HUES64 (cell line): Measurements from ENCODE around the gene ANKEF1. TPM values are rescaled to one million over a fixed set of nuclear protein-coding genes. Genes with fewer than 3 reads are reported as not detected.

Source experiments
- H3K27ac ChIP-seq: 2 replicates; pipeline ENCODE4 v1.7.0; 2013; ENCODE audit warnings: low read depth, low read length, inconsistent platforms
- H3K27me3 ChIP-seq: 2 replicates; pipeline ENCODE4 v1.6.1; 2013; ENCODE audit warnings: mild to moderate bottlenecking, low read length; ENCODE audit not compliant: insufficient read depth
- H3K36me3 ChIP-seq: 2 replicates; pipeline ENCODE4 v1.6.1; 2013; ENCODE audit warnings: mild to moderate bottlenecking, low read length; ENCODE audit not compliant: insufficient read depth
- H3K4me1 ChIP-seq: 2 replicates; pipeline ENCODE4 v1.6.1; 2013; ENCODE audit warnings: mild to moderate bottlenecking, low read length, moderate library complexity; ENCODE audit not compliant: insufficient read depth
- H3K4me3 ChIP-seq: 2 replicates; pipeline ENCODE4 v1.5.1; 2013; ENCODE audit warnings: mild to moderate bottlenecking, low read length, moderate library complexity
- H3K9ac ChIP-seq: 2 replicates; pipeline ENCODE4 v1.6.1; 2013; ENCODE audit warnings: mild to moderate bottlenecking, low read depth, low read length
- H3K9me3 ChIP-seq: 2 replicates; pipeline ENCODE4 v1.6.1; 2013; ENCODE audit warnings: low read depth, low read length; ENCODE audit not compliant: insufficient read depth
- WGBS: fragments of 150-250, 120-280 bp; methylation state at CpG from one replicate; pipeline ENCODE4 v1.1.7; 2013; ENCODE audit warnings: missing lambda C conversion rate; 5-methylcytosine and 5-hydroxymethylcytosine counted together
- polyA plus RNA-seq, 2 experiments: library from polyadenylated mRNA; stranded (reverse); fragments of 50-300 nt; gene quantifications; one replicate each; pipeline ENCODE4 v1.2.3, GENCODE V29; 2013

Gene ANKEF1
- 5.7 TPM for polyA plus RNA-seq (2013, experiment 1 of 2)
- 5.1 TPM for polyA plus RNA-seq (2013, experiment 2 of 2)

DNA sequence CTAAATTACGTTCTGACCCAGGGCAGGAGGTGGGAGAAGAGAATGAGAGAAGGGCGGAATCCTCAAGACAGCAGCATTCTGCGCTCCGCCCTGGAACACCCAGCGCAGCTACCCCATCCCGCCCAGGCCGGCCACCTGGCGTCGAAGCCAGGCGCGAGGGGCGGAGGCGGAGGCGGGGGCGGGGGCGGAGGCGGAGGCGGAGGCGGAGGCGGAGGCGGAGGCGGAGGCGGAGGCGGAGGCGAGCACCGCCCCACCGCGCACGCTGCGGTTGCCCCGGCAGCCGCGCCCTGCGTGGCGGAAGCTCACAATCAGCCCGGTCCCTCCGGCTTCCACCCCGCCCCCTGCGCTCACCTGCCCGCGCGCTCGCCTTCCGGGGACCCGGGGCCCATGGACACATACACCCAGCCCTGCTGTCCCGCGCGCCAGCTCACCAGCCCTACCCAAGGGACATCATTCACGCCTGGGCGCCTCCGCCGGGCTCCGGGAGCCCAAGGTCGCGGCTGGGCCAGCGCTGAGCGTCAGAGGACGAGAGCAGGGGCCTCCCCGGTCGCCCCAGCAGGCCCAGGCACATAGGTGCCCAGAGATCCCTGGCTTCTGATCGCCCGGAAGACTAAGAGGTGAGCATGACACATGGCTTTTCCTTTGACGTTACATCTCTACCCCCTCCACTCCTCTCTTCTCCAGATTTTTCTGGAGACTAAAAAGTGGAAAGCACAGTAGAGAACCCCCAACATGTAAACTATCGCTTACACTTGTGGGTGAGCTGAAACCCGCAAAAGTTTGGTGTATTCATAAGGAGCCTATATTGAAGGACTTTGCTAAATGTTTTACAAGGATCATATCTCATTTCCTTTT, at the start of gene ANKEF1:
ANKEF1 (plus strand) TSS at position 271 of the 855 bp plus-strand sequence. CDS start 3,315 bp downstream, outside the sequence.
- Histone ChIP-seq H3K4me3 (peak within 1 kb of the TSS; percentile 66), H3K9ac (peak within 1 kb of the TSS; percentile 71), H3K9me3 (no peaks in the 10 kb centered on the region), H3K36me3 (peaks cover 12% of the 10 kb centered on the region; the same call in 1 of the 2 replicates), H3K27ac (no peak within 1 kb of the TSS), H3K27me3 (peaks cover 8% of the 10 kb centered on the region; the same call in 1 of the 2 replicates), H3K4me1 (no peaks in the 10 kb centered on the region)
- WGBS: 3% methylated on average over 65 of the region's 65 CpGs

DNA sequence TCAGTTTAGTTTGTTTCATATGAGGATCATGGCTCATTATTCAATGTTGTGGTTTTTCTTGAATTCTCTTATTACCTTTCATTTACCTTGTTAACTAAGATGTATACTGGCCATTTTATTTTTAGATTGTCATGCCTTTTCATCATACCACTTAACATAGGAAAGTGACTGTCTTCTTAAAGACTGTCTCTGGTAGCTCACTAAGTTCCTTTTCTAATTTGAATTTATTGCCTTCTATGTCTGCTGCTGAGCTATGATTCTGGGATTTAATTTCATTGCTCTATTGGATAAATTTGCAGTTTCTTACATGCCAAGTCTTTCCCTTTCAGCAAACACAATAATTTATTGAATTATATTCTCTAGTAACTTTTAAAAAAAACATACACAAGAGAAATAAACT, 49.5 kb upstream of the ANKEF1 start:
- no peak overlapping the region for H3K4me3 ChIP-seq
- no peaks in the 10 kb centered on the region for H3K36me3 ChIP-seq
- no peak overlapping the region for H3K9ac ChIP-seq
- H3K27me3 ChIP-seq: no peaks in the 10 kb centered on the region
- H3K9me3 ChIP-seq: no peaks in the 10 kb centered on the region
- no peak overlapping the region for H3K27ac ChIP-seq
- H3K4me1 ChIP-seq: peaks cover 8% of the 10 kb centered on the region

DNA sequence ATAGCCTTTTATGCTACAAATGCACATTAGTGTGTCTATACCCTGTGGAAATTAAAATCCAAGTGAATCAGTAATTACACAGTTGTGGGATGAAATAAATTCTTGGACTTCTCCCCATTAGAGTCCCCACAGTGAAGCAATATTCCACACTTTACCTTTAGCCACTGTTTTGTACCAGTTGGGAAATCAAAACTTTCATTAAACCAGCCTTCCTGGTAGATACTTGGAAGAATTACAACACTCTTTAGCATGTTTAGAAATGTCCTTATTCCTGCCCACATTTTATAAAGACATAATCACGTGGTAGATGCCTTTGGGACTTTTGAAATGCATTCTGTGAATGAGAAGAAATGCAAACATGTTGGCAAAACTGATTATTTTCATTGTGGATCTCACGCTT, 49.0 kb upstream of the ANKEF1 start:
- Histone ChIP-seq H3K4me3 (no peak overlapping the region), H3K9ac (no peak overlapping the region), H3K9me3 (no peaks in the 10 kb centered on the region), H3K36me3 (no peaks in the 10 kb centered on the region), H3K27ac (no peak overlapping the region), H3K27me3 (no peaks in the 10 kb centered on the region), H3K4me1 (peaks cover 8% of the 10 kb centered on the region)
- WGBS: 86% methylated on average over 2 of the region's 2 CpGs

GRCh38 chr20:9989066-9989724, 45.6 kb upstream of the ANKEF1 start:
- no peaks in the 10 kb centered on the region for H3K27me3 ChIP-seq
- H3K4me1 ChIP-seq: no peaks in the 10 kb centered on the region
- H3K36me3 ChIP-seq: no peaks in the 10 kb centered on the region
- no peak overlapping the region for H3K9ac ChIP-seq
- no peak overlapping the region for H3K4me3 ChIP-seq
- no peak overlapping the region for H3K27ac ChIP-seq
- WGBS: 97% methylated on average over 1 of the region's 1 CpG
- H3K9me3 ChIP-seq: no peaks in the 10 kb centered on the region

GRCh38 chr20:9993137-9993536, 41.6 kb upstream of the ANKEF1 start:
- Histone ChIP-seq H3K27me3 (no peaks in the 10 kb centered on the region), H3K36me3 (no peaks in the 10 kb centered on the region), H3K27ac (no peak overlapping the region), H3K9ac (no peak overlapping the region), H3K4me3 (no peak overlapping the region), H3K9me3 (no peaks in the 10 kb centered on the region), H3K4me1 (no peaks in the 10 kb centered on the region)
- 89% methylated on average over 4 of the region's 4 CpGs for WGBS

DNA sequence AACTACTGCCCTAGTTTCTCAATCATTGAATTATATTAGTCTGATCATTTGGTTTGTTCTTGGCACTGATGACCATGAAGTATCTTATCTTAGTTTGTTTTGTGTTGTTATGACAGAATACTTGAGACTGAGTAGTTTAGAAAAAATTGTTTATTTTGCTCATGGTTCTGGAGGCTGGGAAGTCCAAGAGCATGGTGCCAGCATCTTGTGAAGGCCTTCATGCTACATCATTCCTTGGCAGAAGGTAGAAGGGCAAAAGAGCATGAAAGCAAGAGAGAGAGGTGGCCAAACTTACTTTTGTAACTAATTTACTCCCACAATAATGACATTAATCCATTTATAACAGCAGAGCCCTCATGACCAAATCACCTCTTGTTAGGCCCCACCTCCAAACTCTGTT, 40.1 kb upstream of the ANKEF1 start:
- Histone ChIP-seq H3K27ac (no peak overlapping the region), H3K27me3 (no peaks in the 10 kb centered on the region), H3K4me1 (no peaks in the 10 kb centered on the region), H3K4me3 (no peak overlapping the region), H3K36me3 (no peaks in the 10 kb centered on the region), H3K9ac (no peak overlapping the region), H3K9me3 (no peaks in the 10 kb centered on the region)

- no peaks in the 10 kb centered on the region for H3K9me3 ChIP-seq
- H3K36me3 ChIP-seq: no peaks in the 10 kb centered on the region
- H3K27me3 ChIP-seq: no peaks in the 10 kb centered on the region
- H3K4me1 ChIP-seq: no peaks in the 10 kb centered on the region
- WGBS: 91% methylated on average over 2 of the region's 3 CpGs
- H3K27ac ChIP-seq: no peak overlapping the region
- H3K9ac ChIP-seq: no peak overlapping the region
- no peak overlapping the region for H3K4me3 ChIP-seq
Observed at GRCh38 chr20:9995510-9996272, 39.1 kb upstream of the ANKEF1 start.

DNA sequence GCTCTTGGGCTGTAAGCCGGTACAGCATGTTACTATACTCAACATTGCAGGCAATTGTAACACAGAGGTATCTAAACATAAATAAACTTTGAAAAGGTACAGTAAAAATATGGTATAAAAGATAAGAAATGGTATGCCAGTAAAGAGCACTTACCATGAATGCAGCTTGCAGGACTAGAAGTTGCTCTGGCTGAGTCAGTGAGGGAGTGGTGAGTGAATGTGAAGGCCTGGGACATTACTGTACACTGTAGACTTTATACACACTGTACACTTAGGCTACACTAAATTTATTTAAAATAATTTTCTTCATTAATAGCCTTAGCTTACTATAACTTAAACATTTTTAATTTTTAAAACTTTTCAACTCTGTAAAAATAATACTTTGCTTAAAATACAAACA, 37.8 kb upstream of the ANKEF1 start:
- Histone ChIP-seq H3K9me3 (no peaks in the 10 kb centered on the region), H3K4me1 (no peaks in the 10 kb centered on the region), H3K27ac (no peak overlapping the region), H3K27me3 (no peaks in the 10 kb centered on the region), H3K36me3 (no peaks in the 10 kb centered on the region), H3K9ac (no peak overlapping the region), H3K4me3 (no peak overlapping the region)
- WGBS: 100% methylated on average over 1 of the region's 1 CpG

DNA sequence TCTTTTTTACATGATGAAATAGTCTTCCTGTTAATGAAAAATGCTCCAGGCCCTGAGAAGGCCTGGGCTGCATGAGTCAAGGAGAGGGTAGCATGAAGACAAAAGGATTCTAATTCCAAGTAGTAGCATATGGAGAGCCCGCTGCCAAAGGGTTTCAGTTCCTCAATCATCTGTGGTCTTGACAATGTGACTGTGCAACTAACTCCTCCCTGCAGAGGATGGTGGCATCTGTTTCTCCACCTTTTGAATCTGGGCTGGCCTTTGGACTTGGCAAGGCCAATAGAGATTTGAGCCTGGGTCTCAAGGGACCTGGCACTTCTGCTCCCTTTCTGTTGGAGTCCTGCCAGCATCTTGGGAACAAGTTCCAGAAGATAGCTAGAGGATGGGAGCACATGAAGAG, 35.1 kb upstream of the ANKEF1 start:
- Histone ChIP-seq H3K27ac (no peak overlapping the region), H3K36me3 (no peaks in the 10 kb centered on the region), H3K4me3 (no peak overlapping the region), H3K4me1 (no peaks in the 10 kb centered on the region), H3K27me3 (no peaks in the 10 kb centered on the region), H3K9me3 (no peaks in the 10 kb centered on the region), H3K9ac (no peak overlapping the region)
- WGBS: 98% methylated on average over 1 of the region's 1 CpG

DNA sequence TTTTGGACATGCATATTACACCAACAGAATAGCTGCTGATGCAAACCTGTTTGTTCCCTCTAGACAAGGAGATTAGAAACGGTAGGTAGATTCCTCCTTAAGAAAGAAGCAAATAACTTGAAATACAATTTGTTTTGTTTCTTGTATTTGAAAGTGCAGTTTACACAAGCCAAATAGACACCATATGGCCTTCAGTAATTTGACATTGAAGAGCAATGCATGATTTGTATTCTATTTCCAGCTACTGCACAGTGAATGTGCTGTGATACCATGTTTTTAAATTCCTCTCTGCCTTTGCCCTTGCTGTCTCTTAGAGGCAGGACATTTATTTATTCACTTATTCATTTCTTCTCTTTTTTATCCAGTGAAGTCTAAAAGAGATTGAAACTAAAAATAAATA, 31.9 kb upstream of the ANKEF1 start:
- Histone ChIP-seq H3K9ac (no peak overlapping the region), H3K27ac (no peak overlapping the region), H3K4me1 (peaks cover 21% of the 10 kb centered on the region), H3K4me3 (no peak overlapping the region), H3K9me3 (no peaks in the 10 kb centered on the region), H3K36me3 (no peaks in the 10 kb centered on the region), H3K27me3 (no peaks in the 10 kb centered on the region)
- no CpG with 5 or more reads among the region's 1 CpG for WGBS

DNA sequence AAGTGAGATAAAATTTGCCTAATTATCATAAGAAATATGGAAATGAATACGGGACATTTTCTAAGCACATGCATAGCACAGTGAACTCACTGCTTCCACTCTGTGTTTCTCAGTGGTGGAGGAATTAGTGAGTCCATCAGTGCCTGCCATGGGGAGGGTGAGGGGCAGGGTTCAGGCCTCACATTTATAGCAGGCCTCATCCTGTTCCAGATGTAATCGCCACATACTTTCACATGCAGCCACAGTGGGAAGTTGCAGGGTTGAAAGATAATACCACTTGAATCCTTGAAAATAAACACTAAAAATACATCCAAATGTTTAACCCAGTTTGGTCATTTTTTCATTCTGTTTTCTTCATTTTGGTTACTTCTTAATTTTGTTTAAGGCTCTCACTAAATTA, 29.9 kb upstream of the ANKEF1 start:
- no peak overlapping the region for H3K9ac ChIP-seq
- 100% methylated on average over 2 of the region's 2 CpGs for WGBS
- no peak overlapping the region for H3K4me3 ChIP-seq
- H3K36me3 ChIP-seq: no peaks in the 10 kb centered on the region
- H3K27ac ChIP-seq: no peak overlapping the region
- peaks cover 21% of the 10 kb centered on the region for H3K4me1 ChIP-seq
- H3K9me3 ChIP-seq: no peaks in the 10 kb centered on the region
- H3K27me3 ChIP-seq: no peaks in the 10 kb centered on the region
